Measurements from ENCODE around the gene ZNF165.

ZNF165 gene

DNA sequence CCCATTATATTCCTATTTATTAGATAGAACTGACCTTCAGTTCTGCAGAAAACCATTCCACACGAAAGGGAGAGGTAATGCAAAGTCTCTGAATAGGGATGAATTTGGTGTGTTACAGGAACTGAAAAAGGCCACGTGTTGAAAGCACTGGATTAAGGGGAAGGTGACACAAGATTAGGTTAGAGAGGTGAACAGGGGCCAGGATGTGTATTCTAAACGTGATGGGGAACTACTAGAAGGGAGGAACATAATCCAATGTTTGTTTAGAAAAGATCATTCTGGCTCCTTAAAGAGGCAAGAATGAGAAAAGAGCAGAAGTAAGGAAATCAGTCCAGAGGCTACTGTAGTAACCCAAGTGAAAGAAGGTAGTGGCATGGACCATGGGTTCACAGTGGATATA, 55.0 kb downstream of the ZNF165 start:
- Mint-ChIP-seq H3K27ac (peak overlapping the region; percentile 91), H3K9me3 (no peaks in the 10 kb centered on the region), H3K36me3 (peaks cover 19% of the 10 kb centered on the region), H3K27me3 (no peaks in the 10 kb centered on the region), H3K4me1 (peaks cover 60% of the 10 kb centered on the region), H3K4me3 (peak overlapping the region; percentile 93)
- no peak for DNase-seq
- CTCF ChIA-PET, result interaction anchor here (3.5 kb wide), 1 partner anchor 221 kb away, joined by 14 read pairs; no protein-coding TSS in a partner anchor

DNA sequence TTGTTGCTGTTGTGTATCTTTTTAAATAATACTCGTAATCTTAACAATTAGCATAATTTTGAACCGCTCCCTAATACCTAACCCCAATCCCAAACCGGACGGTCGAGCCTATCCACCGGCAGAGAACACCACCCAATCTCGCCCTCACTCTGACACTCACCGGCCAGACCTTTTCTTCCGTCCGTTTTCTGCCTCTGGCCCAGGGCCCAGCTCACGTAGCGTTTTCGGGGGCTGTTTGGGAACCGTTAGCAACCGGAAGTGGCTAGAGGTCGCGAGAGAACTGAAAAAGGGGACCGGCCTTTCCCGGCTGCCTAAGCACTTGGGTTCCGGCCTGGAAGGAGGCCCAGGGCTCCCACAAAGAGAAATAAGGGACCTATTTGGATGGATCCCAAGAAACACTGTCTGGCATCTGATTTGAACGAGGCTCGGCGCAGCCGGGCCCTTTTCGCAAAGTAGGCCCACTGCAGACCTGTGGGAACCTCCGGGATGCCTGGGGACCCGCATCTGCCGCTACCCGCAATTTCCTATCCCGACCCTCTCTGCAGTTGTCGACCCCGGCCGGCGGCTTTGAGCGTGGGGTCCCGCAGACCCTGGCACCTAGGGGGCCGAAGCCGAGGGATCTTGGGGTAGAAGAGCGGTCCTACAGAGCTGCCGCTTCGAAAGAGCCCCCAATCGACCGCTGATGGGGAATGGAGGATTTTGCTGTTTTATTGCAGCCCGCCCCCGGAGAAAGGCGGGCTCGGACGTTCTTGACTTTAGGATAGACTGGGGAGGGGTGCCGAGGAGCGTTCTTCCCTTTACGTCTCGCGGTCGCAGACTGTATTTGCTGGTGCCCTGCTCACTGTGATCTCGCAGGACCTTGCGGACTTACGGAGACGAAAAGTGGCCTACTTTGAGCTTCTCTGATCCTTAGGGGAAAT, 56.5 kb downstream of the ZNF165 start:
- H3K4me1 Mint-ChIP-seq, result peaks cover 74% of the 10 kb centered on the region
- peak; percentile 76 for DNase-seq
- no peaks in the 10 kb centered on the region for H3K9me3 Mint-ChIP-seq
- peak overlapping the region; percentile 91 for H3K27ac Mint-ChIP-seq
- H3K4me3 Mint-ChIP-seq, result peak overlapping the region; percentile 93
- H3K27me3 Mint-ChIP-seq, result no peaks in the 10 kb centered on the region
- H3K36me3 Mint-ChIP-seq, result peaks cover 15% of the 10 kb centered on the region
- CTCF ChIA-PET, result interaction anchor here (1.0 to 3.5 kb wide), 3 partner anchors 9 to 219 kb away, joined by 3 to 14 read pairs (median 4); partner anchors contain the start of gene ZSCAN16

DNA sequence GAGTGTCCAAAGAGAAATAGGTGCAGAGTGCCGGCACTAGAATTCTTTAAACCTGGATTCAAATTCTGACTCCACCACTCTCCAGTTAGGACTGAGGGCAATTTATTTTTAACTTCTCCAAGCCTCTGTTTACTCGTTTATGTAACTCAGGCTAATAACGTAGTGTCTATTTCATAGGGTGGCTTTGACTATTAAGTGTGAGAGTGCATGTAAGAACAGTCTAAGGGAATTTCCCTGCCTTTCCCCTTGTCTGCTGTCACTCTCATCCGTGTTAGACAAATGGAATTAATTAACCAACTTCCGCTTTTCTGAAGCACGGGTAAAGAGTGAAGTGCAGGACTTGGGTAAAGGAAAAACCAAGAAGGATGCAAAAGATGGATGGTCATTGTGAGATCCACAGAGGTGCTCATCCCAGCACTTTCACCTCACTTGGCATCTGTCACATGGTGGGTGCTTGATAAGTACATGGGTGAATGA, 57.2 kb downstream of the ZNF165 start:
- Mint-ChIP-seq H3K27me3 (no peaks in the 10 kb centered on the region), H3K4me3 (peak overlapping the region; percentile 93), H3K4me1 (peaks cover 79% of the 10 kb centered on the region), H3K9me3 (no peaks in the 10 kb centered on the region), H3K27ac (peak overlapping the region; percentile 91), H3K36me3 (peaks cover 15% of the 10 kb centered on the region)
- CTCF ChIA-PET, result interaction anchor here (3.5 kb wide), 1 partner anchor 218 kb away, joined by 14 read pairs; no protein-coding TSS in a partner anchor
- no peak for DNase-seq
